CMK (cell line): Measurements from ENCODE around the gene STPG4.

Experiments used
- DNase-seq: peaks from one replicate; pipeline ENCODE4 v3.0.0-alpha.2; 2010; ENCODE audit warnings: low read depth

The STPG4 gene

GRCh38 chr2:47087051-47087450 is 68.1 kb downstream of the STPG4 start:
- no peak for DNase-seq

- no peak for DNase-seq
Observed at GRCh38 chr2:47086571-47086970, 68.5 kb downstream of the STPG4 start.

GRCh38 chr2:47086054-47086471 is 69.0 kb downstream of the STPG4 start:
- no peak for DNase-seq

GRCh38 chr2:47083886-47084687 is 71.0 kb downstream of the STPG4 start:
- peak; percentile 93 for DNase-seq

DNA sequence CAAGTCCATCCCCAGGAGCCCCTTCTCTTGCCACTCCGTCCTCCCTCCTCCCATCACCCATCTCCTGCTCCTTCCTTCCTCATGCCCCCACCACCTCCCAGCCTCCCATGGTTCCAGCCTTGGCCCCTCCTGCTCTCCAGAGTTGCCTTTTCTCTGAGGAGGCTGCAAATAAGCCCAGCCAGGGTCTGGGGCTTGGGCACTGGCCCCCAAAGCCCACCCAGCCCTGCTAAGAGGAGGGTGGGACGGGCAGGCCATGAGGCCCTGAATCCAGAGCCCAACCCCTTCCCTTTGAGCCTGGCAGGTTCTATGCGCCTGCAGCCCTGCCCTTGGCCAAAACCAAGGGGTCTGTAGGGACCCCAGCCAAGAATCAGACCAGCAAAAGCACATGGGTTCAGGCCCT is 71.6 kb downstream of the STPG4 start:
- no peak for DNase-seq

- no peak for DNase-seq
Observed at GRCh38 chr2:47083005-47083404, 72.1 kb downstream of the STPG4 start.

DNA sequence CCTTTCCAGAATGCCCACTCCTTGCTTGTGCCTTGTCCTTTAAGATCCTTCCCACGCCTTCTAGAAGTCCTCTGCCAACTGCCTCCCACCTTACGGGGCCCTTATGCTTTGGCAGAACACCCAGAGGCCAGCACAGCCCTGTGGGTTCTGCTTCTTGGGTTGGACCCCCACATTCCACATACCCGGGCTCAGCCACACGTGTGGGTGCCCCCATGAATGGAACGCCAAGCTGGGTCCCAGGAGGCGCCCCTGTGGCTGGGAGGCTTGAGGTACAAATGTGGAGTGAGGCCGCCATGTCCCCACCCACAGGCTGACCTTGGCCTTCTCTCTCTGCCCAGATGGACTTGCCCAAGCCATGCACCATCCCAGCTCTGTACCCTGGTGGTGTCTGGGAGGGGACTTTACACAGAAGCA is 74.2 kb downstream of the STPG4 start:
- DNase-seq = no peak

DNA sequence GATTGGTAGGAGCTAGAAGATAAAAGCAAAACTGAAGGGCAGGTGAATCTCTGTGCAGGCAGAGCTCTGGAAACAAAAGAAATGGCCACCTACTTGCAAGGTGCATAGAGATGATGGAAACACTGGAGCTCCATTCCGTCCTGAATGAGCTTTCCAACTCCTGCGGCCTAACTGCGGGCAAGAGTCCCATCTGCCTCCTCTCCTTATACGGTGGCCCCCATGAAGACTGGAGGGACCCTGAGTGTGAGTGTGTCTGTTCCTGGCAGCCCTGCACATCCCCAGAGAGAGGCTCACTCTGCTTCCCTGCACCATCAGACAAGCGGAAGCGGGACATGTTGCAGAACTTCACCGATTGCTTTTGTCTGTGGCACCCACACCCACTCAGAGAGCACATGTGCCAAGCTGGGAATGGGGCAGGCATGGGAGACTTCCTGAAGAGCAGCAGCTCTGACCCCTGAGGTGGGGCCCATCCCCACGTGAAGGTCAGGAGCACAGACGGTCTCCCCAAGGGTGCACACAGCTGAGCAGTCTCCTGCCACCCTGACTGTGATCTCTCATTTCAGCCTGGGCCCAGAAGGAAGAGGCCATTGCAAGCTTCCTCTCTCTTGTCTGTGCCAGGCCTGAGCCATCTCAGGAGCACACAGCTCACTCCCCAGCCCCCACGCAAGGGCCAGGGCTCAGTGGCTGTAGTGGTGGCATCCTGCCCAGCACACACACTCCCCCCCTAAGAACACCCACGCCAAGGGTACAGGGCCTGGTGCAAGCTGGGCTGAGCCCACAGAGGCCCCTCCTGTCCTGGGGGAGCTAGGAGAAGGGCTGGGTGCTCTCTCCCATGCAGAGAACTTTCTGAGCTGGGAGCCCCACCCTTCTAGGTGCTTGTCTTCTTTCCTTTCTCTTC is 75.3 kb downstream of the STPG4 start:
- no peak for DNase-seq

DNA sequence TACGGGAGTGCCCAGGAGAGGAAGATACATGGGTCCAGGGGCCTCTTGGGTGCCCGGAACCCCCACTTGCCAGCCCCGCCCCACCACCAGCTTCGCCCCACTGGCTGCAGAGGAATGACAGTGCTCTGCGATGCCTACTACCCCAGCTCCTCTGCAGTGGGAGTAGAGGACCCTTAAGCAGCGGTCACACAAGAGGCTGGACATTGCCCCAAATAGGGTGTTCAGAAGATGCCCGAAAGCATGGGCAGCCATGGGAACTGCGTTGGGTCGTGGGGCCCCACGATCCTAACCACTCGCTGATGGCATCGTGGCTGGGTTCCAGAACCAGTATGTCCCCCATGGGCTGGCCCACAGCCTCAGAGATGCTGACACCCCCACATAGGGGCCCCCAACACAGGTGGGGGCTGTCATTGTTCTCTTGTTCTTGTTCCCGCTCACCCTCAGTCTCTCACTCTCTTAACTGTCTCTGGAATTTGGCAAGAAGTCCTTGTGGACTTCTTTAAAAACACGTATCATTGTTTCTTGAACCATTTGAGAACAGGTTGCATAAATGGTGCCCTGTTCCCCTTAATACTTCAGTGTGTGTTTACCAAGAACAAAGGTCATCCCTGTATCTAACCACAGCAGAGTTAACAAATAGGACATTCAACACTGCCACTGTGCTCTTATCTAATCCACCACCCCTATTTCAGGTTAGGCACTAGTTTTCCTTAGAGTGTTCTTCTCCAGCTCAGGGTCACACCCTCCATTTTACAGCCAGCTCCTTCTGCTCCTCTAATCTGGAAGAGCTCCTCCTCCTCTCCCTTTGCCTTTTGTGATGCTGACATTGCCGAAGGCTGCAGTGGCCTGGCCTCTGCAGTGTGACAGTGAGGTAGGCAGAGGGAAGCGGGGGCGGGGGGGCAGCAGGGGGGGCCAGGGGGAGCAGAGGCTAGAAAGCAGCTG is 76.3 kb downstream of the STPG4 start:
- DNase-seq = no peak

- DNase-seq = no peak
Observed at GRCh38 chr2:47077442-47078117, 77.5 kb downstream of the STPG4 start.

GRCh38 chr2:47076586-47077441 is 78.3 kb downstream of the STPG4 start:
- no peak for DNase-seq

- no peak for DNase-seq
Observed at GRCh38 chr2:47076126-47076506, 79.0 kb downstream of the STPG4 start.

- no peak for DNase-seq
Observed at GRCh38 chr2:47075361-47076125, 79.6 kb downstream of the STPG4 start.

GRCh38 chr2:47074691-47075090 is 80.4 kb downstream of the STPG4 start:
- DNase-seq = no peak

DNA sequence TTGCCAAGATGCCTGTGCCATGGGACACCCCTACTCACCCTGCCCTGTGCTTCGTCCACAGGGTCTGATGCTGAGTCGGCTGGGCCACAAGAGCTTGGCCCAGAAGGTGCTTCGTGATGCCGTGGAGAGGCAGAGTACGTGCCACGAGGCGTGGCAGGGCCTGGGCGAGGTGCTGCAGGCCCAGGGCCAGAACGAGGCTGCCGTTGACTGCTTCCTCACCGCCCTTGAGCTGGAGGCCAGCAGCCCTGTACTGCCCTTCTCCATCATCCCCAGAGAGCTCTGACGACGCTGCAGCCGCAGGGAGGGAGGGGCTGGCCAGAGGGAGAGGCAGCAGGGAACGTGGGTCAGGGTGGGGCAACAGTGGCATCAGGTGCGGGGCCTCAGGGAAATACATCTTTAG is 81.5 kb downstream of the STPG4 start:
- no peak for DNase-seq

DNA sequence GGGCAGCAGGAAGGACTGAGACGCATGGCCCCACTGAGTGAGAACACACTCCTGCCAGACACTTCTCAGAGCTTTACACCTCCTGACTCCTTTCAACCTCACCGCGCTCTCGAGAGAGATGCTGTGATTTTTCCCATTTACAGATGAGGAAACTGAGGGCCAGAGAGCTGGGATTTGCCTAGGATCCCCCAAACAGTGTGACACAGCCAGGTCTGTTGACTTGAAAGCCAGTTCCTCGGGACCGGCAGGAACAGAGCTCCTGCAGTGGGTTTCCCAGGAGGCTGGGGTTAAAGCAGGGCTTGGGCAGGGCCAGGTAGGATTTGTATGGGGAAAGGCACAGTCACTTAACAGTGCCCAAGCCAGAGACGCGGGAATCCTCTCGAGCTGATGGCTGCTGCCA is 81.9 kb downstream of the STPG4 start:
- no peak for DNase-seq

DNA sequence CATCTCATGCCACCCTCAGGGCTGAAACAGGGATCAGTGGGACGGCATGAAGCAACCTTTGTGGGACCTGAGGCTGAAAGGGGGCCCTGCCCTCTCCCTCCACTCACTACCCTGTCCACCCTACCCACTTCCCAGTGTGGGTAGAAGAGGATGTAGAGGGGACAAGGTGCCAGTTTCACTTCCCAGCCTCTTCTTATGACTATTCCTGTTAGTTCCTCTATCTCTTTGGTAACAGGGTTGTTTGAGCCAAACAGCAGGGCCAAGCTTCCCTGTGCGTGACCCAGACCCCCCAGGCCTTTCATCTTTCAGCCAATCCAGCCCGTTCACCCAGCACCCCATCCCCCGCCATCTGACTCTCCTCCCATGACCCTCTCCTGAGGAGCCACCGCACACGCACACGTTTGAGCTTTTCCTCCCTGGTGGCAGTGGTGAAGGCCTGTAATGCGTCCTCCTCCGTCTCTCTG is 82.3 kb downstream of the STPG4 start:
- no peak for DNase-seq

DNA sequence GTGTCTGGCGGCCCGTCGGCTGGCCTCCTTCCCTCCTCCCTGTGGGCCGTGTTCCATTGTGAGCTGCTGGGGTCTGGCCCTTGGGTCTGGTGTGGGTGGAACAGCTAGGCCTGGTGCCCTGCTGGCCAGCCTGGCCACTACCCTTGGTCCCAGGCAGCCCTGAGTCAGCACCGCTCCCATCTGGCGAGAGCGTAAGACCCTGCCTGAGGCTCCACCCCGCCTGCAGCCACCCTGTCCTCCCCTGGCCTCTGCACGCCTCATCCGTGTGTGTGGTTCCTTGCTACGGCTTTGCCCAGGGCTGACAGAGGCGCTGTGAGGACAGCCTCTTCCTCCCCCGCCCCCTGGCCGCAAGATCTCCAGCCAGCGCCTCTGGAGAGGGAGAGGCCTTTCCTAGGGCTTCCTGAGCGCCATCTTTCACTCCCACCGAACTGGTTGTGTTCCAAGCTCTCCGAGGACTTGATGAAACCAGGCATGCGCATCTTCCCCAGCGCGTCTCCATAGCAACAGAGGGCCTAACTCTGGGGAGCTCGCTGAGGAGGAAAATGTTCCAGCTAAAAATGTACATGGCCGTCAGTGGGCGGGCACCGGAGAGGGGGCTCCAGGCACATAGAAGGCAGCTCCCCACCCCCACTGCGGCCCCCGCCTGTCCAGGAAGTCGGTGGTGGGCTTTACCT is 83.0 kb downstream of the STPG4 start:
- no peak for DNase-seq
